Upper lobe of left lung (tissue), 6 donors: ENCODE data around the gene SDK1. TPM values are rescaled to one million over a fixed set of nuclear protein-coding genes. Genes with fewer than 3 reads are reported as not detected.

Experiments used
- ATAC-seq, 2 donors: fragments of 200-7000 bp; cut with Tn5 transposase; one replicate each; pipeline ENCODE4 v1.9.1; 2022; ENCODE audit warnings: mild to moderate bottlenecking in 2 of 2, moderate library complexity in 2 of 2; ENCODE audit not compliant: low FRiP score in 2 of 2
- DNase-seq, 2 donors: peaks; one replicate each; pipeline ENCODE4 v3.0.0-alpha.2; 2019 to 2020
- H3K27ac ChIP-seq, 4 donors: fragments of 200-600 bp; sonication (generic); one replicate each; pipeline ENCODE4 v1.5.1; 2016 to 2019
- H3K27me3 ChIP-seq, 4 donors: fragments of 200-600 bp; sonication (generic); one replicate each; pipeline ENCODE4 v1.5.1; 2017 to 2019
- H3K36me3 ChIP-seq, 4 donors: fragments of 200-600 bp; sonication (generic); one replicate each; pipeline ENCODE4 v1.5.1; 2016 to 2019
- H3K4me1 ChIP-seq, 4 donors: fragments of 200-600 bp; sonication (generic); one replicate each; pipeline ENCODE4 v1.5.1; 2018 to 2019
- H3K4me3 ChIP-seq, 4 donors: fragments of 200-600 bp; sonication (generic); one replicate each; pipeline ENCODE4 v1.5.1; 2017 to 2019; ENCODE audit warnings: mild to moderate bottlenecking in 2 of 4, moderate library complexity in 1 of 4
- H3K9me3 ChIP-seq, 4 donors: fragments of 200-600 bp; sonication (generic); one replicate each; pipeline ENCODE4 v1.5.1; 2018 to 2019
- CTCF ChIP-seq, 6 experiments: fragments of 450-650 bp in 4 of 6; fragments of 200-600 bp in 2 of 6; sonication (generic) in 2 of 6; IDR thresholded peaks; one replicate each; pipeline ENCODE4 v1.5.1; 2016 to 2019; ENCODE audit warnings: antibody characterized with exemption in 6 of 6
- EP300 ChIP-seq, 4 donors: sonication (generic); formaldehyde crosslinking; IDR thresholded peaks; one replicate each; pipeline ENCODE4 v1.5.1; 2017; ENCODE audit warnings: antibody characterized with exemption in 4 of 4, control low read depth in 2 of 4
- POLR2A ChIP-seq, 4 donors: fragments of 450-650 bp; IDR thresholded peaks; one replicate each; pipeline ENCODE4 v1.5.1; 2016 to 2017; ENCODE audit warnings: antibody characterized with exemption in 4 of 4, mild to moderate bottlenecking in 2 of 4
- POLR2AphosphoS5 ChIP-seq, 2 donors: sonication (generic); formaldehyde crosslinking; IDR thresholded peaks; one replicate each; pipeline ENCODE4 v1.5.1; 2017; ENCODE audit warnings: antibody characterized with exemption in 2 of 2
- WGBS, 2 donors: methylation state at CpG; one replicate each; pipeline ENCODE4 v1.1.5; 2017 to 2018; 5-methylcytosine and 5-hydroxymethylcytosine counted together
- total RNA-seq, 6 donors: library from RNA; depleted of rRNA in 4 of 6; stranded (reverse); fragments of >200 nt in 4 of 6; gene quantifications; one replicate each; pipeline versions ENCODE4 v1.1.0 to v1.2.1, GENCODE V29; 2016 to 2021
- donor health status: DM: no; HTN: no; CAD: no; lungs with moderate emphysema.
- donor health status: DM: no; HTN: yes; CAD: no; lungs with severe emphysema.

Gene SDK1
- total RNA-seq, 6 donors from 2014 or later = 9.3 to 90.1 (median 11.8) TPM

DNA sequence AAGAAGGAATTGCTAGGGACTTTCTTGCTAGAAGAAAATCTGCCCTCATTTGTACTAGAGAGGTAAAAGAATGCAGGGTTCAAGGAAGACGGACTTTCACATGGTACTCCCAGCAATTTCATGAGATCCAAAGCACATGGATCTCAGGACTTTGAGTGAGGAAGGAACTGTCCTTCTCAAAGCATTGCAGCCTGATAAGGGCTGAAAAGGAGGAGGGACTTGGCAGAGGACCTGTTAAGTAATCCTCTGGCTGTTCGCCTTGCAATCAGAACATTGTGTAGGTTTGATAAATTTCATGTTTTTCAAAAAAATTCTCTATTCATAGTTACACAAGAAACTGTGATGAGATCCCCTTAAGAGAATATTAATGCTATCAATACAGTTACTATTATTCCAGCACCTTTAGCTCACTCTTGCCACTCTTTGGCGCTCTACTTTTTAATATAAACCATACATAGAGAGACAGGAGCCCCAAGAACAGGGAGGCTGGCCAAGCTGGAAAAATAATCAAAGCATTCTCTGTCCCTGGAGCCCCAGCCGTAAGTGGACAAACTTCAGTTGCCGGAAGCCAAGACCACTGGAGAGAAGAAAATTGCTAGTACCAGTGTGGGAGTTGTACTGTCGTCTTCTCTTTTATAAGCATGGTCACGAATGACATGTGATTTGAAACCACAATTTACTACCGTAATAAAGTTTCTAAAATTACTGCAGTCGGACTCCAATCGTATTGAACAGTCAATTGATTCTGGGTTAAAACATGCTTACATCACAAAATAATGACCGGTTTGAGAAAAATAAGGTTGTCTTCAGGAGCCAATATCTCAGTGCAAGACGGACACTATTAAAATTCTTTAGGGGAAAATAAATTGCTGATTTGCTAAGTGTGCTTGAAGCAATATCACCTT, 424.4 kb downstream of the SDK1 start:
- no peaks in the 10 kb centered on the region for H3K27me3 ChIP-seq
- no peaks in the 10 kb centered on the region for H3K36me3 ChIP-seq
- peak in 1 of 2 donors; percentile 28 for ATAC-seq
- H3K27ac ChIP-seq = no peak overlapping the region
- DNase-seq = no peak
- no peaks in the 10 kb centered on the region for H3K4me1 ChIP-seq
- no peak overlapping the region for H3K4me3 ChIP-seq
- TF ChIP-seq EP300 (IDR thresholded peaks at IDR 0.05) (no peak), POLR2AphosphoS5 (IDR thresholded peaks at IDR 0.05) (no peak), CTCF (IDR thresholded peaks at IDR 0.05) (no peak)
- H3K9me3 ChIP-seq = no peaks in the 10 kb centered on the region
- 70 to 72% methylated on average over 12 of the region's 12 CpGs for WGBS, 2 donors

DNA sequence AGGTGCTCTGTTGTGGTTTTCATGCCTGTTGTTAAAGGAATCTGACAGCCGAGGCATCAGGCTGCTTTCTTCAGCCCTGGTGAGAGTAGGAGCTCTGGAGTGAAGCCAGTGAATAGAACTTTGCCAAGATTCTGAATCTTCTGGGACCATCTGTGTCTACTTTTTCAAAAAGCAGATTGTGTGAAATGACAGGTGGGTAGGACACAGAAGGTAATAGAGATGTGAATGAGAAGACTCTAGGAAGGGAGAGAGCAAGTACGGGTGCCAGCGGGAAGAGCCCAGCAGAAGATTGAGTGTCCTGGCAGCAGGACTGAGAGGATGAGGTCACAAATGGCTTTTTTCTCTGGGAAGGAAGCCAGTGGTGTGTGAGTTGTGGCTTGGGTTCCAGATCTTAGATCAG, 429.2 kb downstream of the SDK1 start:
- H3K4me3 ChIP-seq = no peak overlapping the region
- peaks cover 0 to 4% (median 0%) of the 10 kb centered on the region in 4 donors for H3K9me3 ChIP-seq
- no peaks in the 10 kb centered on the region for H3K4me1 ChIP-seq
- no peaks in the 10 kb centered on the region for H3K27me3 ChIP-seq
- no peaks in the 10 kb centered on the region for H3K36me3 ChIP-seq
- H3K27ac ChIP-seq = no peak overlapping the region
- peak in 1 of 2 donors; percentile 82 for ATAC-seq
- 56 to 71% methylated on average over 3 of the region's 3 CpGs for WGBS, 2 donors
- no peak for DNase-seq
- no peak for TF ChIP-seq POLR2A (IDR thresholded peaks at IDR 0.05)
- no peak for TF ChIP-seq CTCF (IDR thresholded peaks at IDR 0.05)
- no peak for TF ChIP-seq POLR2AphosphoS5 (IDR thresholded peaks at IDR 0.05)
- no peak for TF ChIP-seq EP300 (IDR thresholded peaks at IDR 0.05)

DNA sequence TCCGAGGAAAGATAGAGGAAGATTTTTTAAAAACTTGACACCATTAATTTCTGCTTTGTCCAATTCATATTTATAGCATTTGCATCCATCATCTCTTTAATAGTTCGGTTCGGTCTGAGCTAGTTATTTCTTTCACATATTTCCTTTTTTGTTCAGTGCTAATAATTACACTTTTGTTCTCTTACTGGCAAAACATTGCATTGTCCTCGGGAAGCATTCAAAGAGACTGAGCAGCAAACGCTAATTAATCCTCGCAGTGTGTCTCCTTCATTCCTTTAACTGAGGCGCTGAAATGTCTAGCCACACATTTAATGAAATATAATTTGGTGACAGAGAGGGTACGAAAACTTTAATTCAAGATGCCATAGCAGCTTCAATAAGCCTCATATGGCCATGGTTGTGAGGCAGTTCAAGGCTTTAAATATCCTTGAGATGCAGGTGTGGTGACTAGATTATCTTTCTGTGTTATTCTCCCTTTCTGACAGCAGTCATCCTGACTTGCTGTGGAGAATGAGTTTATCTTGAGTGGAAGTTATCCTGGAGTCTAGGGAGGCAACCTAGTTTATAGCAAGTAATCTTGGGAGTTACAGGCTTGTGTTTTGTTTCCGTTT, 431.4 kb downstream of the SDK1 start:
- peaks cover 0 to 4% (median 0%) of the 10 kb centered on the region in 4 donors for H3K9me3 ChIP-seq
- no peak for TF ChIP-seq CTCF (IDR thresholded peaks at IDR 0.05)
- no peak for TF ChIP-seq POLR2AphosphoS5 (IDR thresholded peaks at IDR 0.05)
- no peak for TF ChIP-seq POLR2A (IDR thresholded peaks at IDR 0.05)
- TF ChIP-seq EP300 (IDR thresholded peaks at IDR 0.05) = no peak
- H3K4me3 ChIP-seq = no peak overlapping the region
- H3K27me3 ChIP-seq = no peaks in the 10 kb centered on the region
- DNase-seq (no peak), ATAC-seq (no peak)
- H3K27ac ChIP-seq = no peak overlapping the region
- no peaks in the 10 kb centered on the region for H3K4me1 ChIP-seq
- no peaks in the 10 kb centered on the region for H3K36me3 ChIP-seq
- WGBS, 2 donors = 87 to 90% methylated on average over 9 of the region's 9 CpGs

DNA sequence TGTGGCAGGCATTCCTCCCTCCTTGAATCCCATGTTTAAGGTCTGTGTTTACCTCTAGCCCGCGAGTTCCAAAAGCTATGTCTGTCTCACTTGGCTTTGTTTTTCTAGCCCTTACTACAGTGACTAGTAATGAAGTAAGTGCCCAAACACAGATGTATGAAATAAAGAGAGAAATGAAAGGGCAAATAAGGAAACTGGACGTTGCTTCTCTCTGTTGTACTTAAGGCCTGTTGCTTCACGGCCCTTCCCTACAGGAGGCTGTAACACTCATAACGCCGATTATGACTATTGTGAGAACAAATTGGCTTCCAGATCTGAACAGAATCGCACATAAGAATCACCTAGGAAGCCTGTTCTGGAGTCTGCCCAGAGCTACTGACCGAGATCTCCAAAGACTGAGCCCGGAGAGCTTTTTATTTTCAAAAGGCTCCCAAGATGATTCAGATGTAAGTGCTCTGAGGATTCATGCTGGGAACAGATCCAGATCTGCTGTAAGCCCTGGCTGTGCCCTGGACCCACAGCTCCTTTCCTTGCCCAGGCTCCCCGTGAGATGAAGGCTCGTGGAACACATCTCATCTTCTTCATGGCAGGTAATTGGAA, 432.6 kb downstream of the SDK1 start:
- TF ChIP-seq CTCF (IDR thresholded peaks at IDR 0.05) (no peak), POLR2A (IDR thresholded peaks at IDR 0.05) (no peak), EP300 (IDR thresholded peaks at IDR 0.05) (no peak), POLR2AphosphoS5 (IDR thresholded peaks at IDR 0.05) (no peak)
- H3K9me3 ChIP-seq = peaks cover 0 to 4% (median 2%) of the 10 kb centered on the region in 4 donors
- 70 to 78% methylated on average over 10 to 11 of the region's 11 CpGs for WGBS, 2 donors
- no peak overlapping the region for H3K27ac ChIP-seq
- H3K4me1 ChIP-seq = no peaks in the 10 kb centered on the region
- no peak for DNase-seq
- no peak overlapping the region for H3K4me3 ChIP-seq
- no peak for ATAC-seq
- no peaks in the 10 kb centered on the region for H3K36me3 ChIP-seq
- H3K27me3 ChIP-seq = no peaks in the 10 kb centered on the region
